Cerebellar nuclear complex (tissue), 1 donor: ENCODE results near the gene PLP2.
"Not testable (repeated sequence)": the region's sequence is repeated elsewhere in the genome, so short reads cannot be mapped to it uniquely, and the experiment has no call there.

Experiments
- DNase-seq, 2 experiments: peaks; one replicate each; lab custom pipeline; 2025; lab: John Stamatoyannopoulos, UW

The PLP2 gene

DNA sequence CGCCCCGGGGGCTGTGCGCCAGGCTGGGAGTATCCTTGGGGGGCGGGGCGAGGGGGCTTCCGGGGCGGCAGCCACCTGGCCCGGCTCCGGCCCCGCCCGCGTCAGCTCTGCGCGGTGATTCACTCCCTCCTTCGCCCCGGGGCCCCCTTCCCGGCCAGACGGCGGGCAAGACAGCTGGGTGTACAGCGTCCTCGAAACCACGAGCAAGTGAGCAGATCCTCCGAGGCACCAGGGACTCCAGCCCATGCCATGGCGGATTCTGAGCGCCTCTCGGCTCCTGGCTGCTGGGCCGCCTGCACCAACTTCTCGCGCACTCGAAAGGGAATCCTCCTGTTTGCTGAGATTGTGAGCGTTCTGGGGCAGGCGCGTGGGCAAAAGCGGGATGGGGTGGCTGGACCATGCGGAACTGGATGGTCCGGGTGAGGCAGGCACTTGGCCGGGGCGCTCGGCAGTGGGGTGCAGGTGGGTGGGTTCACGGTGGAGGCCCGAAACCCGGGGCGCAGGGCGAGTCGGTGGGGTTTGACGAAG, at the start of gene PLP2:
Gene PLP2 (plus strand): TSS at position 147 of the 528 bp plus-strand sequence. CDS start 103 bp downstream, at position 250.
- DNase-seq = no peak

DNA sequence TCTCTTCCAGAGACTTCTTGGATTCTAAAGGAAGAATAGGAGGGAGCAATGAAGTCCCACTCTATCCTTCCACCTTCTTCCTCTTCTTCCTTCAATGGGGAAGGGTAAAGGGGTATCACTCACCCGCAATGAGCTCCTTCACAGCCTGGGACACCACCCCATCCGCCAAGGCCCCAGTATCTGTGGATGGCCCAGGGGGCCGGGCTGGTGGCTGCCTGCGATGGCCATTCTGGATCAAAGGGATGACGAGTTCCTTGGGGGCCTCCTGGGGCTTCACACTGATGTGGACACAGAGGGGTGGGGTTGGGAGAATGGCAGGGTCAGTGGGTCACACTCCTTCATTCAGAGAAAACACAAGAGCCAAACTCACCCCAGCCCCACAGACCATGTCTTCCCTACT, 49.2 kb upstream of the PLP2 start:
- no peak for DNase-seq

GRCh38 chrX:49127742-49128258, 43.9 kb upstream of the PLP2 start:
- not testable (repeated sequence) for DNase-seq

DNA sequence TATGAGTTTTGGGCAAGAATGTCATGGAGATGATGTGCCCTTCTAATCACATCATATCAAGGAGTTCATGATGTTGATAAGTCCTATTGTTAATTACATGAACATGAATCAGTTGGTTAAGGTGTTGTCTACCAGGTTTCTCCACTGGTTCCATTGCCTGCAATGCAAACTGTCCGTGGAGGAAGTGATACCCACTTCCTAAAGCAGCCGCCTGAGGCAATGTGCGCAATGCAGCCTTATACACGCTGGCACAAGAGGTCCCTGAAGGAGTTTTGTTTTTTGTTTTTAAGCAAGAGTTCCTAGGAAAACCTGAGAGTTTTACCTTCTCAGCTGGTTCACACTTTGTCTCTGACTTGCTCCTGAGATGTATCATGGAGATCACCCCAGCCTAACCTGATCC, 42.3 kb upstream of the PLP2 start:
- no peak for DNase-seq

DNA sequence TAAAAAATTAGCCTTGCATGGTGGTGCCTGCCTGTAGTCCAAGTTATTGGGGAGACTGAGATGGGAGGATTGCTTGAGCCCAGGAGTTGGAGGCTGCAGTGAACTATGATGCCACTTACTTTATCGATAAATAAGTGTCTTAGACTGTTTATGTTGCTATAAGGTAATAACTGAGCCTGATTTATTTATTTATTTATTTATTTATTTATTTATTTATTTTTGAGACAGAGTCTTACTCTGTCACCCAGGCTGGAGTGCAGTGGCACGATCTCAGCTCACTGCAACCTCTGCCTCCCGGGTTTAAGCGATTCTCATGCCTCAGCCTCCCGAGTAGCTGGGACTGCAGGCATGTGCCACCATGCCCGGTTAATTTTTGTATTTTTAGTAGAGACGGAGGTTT, 39.4 kb upstream of the PLP2 start:
- DNase-seq = not testable (repeated sequence)

DNA sequence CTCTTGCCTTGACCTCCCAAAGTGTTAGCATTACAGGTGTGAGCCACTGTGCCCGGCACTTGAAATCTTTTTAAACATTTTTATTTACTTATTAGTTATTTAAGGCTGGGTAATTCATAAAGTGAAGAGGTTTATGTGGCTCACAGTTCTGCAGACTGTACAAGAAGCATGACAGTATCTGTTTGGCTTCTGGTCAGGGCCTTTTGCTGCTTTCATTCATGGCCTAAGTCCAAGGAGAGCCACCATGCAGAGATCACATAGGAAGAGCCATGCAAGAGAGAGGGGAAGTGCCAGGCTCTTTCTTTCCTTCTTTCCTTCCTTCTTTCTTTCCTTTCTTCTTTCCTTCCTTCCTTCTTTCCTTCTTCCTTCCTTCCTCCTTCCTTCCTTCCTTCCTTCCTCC, 37.9 kb upstream of the PLP2 start:
- DNase-seq = no peak

- DNase-seq = no peak
Measured at GRCh38 chrX:49137492-49137891, 34.2 kb upstream of the PLP2 start.

- no peak for DNase-seq
Measured at GRCh38 chrX:49139713-49140112, 32.0 kb upstream of the PLP2 start.

DNA sequence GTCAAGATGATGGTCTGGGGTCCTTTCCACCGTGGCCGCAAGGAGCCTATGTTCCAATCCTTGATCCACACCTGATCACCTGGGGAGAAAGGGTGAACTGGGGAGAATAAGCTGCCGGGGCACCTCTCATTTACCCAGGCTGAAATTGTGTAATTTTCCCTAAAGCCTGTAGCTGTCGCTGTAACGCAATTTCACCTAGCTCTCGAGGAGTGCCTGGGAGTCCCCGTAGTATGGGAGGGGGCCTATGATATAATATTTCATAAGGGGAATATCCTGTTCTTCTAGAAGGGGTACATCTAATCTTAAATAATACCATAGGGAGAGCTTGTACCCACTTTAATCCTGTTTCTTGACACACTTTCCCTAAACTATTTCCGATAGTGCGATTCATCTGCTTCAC, 29.4 kb upstream of the PLP2 start:
- DNase-seq = not testable (repeated sequence)

DNA sequence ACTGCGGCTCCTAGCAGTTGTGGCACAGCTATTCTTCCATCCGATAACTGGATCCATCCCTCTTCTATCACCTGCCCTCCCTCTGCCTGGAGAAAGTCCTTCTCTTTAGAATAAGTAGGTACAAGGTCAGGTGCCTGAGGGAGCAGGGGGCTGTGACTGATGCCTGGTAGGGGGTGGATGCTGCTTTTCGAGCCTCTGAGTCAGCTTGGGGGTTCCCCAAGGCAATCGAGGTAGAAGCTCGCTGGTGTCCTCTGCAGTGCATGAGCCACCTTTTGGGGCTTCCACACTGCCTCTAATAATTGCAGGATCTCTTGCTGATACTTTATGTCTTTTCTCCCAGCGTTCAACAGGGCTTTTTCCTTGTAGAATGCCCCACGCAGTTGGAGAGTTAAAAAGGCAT, 28.5 kb upstream of the PLP2 start:
- DNase-seq = not testable (repeated sequence)

DNA sequence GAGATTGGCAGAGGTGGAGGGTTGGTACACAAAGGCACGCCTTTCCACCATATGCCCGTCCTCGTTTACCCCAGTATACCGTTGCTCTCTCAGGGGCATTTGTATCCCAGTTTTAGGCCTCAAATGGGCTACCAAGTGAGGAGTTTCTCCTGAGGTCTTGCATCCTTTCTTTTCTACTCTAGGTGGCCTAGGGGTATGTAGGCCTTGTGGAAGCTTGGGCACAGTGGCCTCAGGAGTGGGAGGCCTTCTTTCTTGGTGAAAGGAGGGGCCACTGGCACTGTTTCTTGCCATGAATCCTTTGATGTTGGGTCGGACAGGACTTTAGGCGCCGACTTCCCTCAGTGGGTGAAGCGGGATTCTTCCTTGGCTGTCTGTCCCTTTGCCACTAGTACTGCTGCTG, 24.4 kb upstream of the PLP2 start:
- DNase-seq = no peak

- DNase-seq = no peak
Measured at GRCh38 chrX:49147936-49148335, 23.8 kb upstream of the PLP2 start.

- not testable (repeated sequence) for DNase-seq
Measured at GRCh38 chrX:49148390-49149100, 23.2 kb upstream of the PLP2 start.

GRCh38 chrX:49149291-49149690, 22.4 kb upstream of the PLP2 start:
- not testable (repeated sequence) for DNase-seq

- no peak for DNase-seq
Measured at GRCh38 chrX:49153467-49153866, 18.2 kb upstream of the PLP2 start.

DNA sequence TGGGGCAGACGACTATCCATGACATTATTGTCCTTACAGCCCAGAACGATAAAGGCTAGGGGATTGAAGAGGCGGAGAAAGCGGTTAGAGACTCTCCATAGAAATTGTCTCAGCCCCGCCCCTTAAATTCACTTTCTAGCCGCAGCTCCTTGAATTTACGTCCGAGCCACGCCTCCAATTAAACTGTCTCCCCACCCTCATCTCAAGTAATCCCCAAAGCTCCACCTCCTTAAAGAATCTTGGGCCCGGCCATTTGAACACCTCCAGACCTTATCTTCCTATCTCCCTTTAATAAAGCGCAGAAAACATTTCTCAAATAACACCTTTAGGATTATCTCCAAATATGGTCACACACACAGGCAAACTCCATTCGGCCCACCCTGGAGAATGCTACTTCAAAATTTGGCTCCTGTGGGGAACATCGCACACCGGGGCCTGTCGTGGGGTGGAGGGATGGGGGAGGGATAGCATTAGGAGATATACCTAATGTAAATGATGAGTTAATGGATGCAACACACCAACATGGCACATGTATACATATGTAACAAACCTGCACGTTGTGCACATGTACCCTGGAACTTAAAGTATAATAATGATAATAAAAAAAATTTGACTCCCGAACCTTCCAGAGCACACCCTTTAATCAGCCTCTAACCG, 16.3 kb upstream of the PLP2 start:
- DNase-seq = peak in 1 of 2 experiments; percentile 6

DNA sequence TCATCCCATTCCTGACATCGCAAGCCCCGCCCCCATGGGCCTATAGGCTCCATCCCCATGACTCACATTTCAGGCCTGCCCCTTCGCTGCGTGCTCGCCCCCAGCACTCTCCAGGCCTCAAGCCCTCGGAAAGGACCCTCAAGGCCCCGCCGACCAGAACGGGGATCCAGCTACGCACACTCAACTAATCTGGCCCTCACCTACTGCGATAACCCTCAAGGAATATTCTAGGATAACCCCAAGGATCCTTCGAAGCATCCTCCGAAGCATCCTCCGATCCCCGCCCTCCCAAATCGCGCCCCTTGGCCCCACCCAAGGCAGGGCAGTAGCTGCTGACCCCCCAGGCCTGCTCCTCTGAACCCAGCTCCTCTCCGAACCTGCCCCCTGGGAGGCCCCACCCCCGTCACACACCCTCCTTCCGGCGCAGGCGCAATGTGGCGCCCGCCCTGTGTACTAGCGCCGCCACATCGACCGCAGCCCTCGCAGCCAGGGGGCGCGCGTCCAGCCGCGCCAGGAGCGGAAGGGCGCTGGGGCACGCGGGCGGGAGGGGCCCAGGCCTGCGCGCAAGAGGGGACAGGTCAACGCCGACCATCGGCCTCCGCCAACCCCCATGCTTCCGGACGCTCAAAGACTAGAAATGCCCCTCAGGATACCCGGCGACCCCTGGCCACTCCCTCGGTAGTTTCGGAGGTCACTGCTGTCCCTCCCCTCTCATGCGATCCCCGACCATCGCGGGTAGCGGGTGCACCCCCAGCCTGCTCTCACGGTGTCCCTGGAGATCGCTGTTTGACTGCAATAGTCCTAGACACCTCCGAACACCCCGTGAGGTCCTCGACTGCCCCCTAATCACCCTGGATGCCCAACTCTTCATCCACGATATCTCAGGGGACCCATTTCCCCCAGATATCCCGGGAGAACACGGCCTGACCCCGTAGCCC, 15.5 kb upstream of the PLP2 start:
- peak in 1 of 2 experiments; percentile 41 for DNase-seq

DNA sequence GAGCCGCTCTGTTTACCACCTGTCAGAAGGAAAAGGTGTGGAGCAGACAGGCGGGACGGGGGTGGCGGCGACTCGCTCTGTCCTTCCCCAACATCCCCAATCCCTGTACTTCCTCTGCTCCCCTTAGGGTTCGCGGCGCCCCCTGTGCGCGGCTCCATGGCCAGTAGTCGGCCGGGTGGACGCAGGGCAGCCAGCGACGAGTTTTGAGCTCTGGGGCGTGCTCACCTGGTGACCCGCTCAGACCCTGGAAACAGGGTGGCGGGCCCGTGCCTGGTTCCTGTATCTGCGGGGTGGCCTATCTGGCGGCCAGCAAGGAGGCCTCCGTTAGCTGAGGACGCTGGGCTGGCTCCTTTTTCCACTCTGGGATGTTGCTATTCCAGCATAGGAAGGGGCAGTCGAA, 14.5 kb upstream of the PLP2 start:
- DNase-seq = no peak

DNA sequence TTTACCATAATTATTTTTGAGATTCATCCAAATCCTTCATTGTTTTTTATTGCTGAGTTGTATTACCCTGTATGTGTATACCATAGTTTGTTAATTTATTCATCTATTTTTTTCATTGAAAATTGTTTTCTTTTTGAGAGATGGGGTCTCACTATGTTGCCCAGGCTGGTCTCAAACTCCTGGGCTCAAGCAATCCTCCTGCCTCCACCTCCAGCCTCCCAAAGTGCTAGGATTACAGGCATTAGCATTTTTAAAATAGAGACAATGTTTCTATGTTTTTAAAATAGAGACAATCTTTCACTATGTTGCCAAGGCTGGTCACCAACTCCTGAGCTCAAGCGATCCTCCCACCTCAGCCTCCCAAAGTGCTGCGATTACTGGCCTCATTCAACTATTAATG, 10.8 kb upstream of the PLP2 start:
- DNase-seq = no peak

GRCh38 chrX:49161632-49162031, 10.1 kb upstream of the PLP2 start:
- DNase-seq = no peak

- DNase-seq = no peak
Measured at GRCh38 chrX:49162620-49163019, 9.1 kb upstream of the PLP2 start, which contains the start of gene MAGIX. TSS of gene MAGIX (plus strand) at chrX:49162758. CDS start at chrX:49162890, 132 bp downstream.
